NCI-H1105 (cell line): ENCODE results near the gene RGS16.
A peak's percentile ranks its signal among the peaks of the same experiment; 100 is the strongest.

ENCODE experiments used
- DNase-seq: peaks from one replicate; lab custom pipeline; 2025; lab: John Stamatoyannopoulos, UW

The RGS16 gene

GRCh38 chr1:182629499-182630096 is 25.4 kb upstream of the RGS16 start:
- no peak for DNase-seq

DNA sequence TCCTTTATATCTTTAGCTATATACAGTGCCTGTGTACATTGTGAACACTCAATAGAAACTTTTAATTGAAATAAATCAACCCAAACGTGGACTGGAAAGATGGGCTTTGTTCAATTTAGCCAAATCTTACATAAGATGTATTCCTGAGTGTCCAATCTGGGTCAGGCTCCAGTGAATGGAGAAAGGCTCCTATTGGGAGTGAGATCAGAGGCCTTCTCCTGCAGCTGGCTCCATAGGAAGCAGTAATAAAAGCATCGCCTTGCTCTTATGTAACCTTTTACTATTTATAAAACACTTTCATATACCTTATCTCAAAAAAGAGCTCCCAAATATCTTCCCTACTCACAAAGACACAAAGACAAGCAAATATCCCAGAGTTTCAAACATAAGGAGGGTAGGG is 24.9 kb upstream of the RGS16 start:
- no peak for DNase-seq

DNA sequence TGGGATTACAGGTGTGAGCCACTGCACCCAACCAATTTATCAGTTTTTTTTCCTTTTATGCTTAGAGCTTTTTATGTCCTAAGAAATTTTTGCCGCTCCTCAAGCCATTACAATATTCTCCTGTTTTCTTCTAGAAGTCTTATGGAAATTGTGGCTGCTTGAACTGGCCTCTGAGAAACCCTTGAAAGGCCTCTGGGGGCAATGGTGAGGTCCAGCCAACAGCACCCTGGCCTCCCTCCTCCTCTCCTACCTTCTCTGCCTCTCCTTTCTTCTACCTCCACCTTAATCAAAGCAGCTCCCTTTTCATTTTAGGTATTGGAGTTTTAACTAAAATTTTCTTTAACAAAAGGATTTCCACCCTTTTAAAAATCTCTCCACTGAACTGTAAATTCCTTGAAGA is 24.5 kb upstream of the RGS16 start:
- DNase-seq, result no peak

GRCh38 chr1:182627622-182628021 is 23.4 kb upstream of the RGS16 start:
- DNase-seq, result no peak

- no peak for DNase-seq
These were observed 22.3 kb upstream of the RGS16 start for GRCh38 chr1:182626527-182626926.

GRCh38 chr1:182625719-182626504 is 21.7 kb upstream of the RGS16 start:
- DNase-seq, result no peak

DNA sequence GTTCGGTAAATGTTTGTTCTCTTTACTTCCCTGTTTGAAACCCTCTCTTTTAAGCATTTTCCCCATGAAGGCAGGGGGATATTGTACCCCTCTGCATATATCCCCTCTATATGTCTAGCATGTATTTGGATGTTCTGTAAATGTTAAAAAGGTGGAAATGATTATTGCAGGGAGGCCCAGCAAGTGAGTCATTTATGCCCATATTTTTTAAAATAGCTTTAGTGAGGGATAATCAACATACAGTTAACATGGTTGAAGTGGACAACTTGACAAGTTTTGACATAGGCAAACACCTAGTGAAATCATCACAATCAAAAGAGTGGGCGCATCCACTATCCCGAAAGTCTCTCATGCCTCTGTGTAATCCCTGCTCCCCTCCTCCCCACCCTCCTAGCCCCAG is 20.8 kb upstream of the RGS16 start:
- DNase-seq, result no peak

- DNase-seq, result no peak
These were observed 20.4 kb upstream of the RGS16 start for GRCh38 chr1:182624577-182624976.

DNA sequence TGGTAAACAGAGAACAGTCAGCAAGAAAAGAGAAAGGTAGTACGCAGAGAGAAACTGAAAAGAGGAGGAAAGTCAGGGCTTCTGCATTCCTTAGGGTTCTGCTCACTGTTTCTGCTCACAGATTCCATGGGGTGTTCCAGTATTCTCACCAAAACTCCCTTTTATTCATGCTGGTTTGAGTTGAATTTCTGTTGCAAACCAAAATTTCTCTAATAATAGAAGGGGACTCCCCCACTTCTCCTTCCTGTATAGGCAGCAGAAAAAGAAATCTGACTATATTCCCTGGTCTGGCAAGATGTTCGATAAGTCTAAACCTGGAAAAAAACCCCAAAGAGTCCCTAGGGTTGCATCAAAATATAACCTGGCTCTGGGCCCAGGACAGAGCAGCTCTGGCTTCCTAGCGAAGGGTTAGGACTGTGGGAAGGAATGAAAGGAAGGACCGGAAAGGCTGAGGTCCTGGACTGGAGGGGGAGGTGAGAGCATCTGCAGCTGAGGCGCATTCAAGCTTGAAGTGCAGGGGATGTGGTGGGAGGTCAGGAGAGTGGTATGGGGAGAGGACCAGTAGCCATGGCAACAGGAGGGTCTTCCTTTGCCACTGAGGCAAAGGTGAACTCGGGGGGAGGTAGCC is 18.8 kb upstream of the RGS16 start:
- DNase-seq, result no peak

GRCh38 chr1:182621906-182622305 is 17.7 kb upstream of the RGS16 start:
- DNase-seq, result no peak

DNA sequence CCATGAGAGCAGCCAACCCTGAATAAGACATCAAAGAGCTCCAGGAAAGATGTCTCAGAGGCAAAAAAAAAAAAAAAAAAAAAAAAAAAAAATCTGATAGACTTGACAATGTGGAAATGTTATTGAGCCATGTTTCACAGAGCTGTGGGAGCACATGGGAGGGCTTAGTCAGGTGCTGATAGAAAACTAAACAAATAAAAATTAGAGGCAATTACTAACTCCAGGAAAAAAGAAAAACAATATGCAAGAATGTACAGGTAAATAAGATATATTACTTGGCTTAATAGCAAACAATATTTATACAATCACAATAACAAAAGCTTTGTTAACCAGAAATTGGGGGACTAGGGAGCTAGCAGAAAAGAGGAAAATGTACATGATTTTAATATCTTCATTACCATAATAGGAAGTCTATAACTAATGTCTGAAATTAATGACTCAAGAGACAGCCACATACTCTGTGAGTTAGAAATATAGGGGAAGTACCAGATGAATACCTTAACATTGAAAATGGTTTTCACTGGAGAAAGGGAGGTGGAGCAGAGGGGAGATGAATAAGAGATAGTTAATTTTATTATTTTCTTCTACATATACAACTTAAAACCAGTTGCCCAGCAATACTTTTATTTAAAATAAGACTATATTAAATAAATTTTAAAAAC is 16.9 kb upstream of the RGS16 start:
- no peak for DNase-seq

GRCh38 chr1:182617734-182618351 is 13.7 kb upstream of the RGS16 start:
- no peak for DNase-seq

DNA sequence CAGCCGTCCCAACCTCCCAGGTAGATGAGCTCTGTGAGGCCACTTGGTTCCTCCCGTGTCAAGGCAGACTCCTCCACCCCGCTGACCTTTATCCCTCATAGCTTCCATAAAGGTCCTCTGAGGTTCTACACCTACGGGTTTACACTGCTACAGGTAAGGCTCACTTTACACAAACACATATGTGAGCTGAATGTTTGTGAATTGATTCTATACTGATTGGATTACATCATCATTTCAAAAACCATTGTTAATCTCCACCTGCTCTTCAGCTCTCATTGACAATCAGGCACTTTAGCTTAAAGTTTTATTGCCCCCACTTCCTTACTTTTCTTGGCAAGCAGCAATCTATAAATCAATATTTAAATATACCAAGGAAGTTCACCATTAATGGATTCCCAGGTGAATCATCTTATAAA is 12.8 kb upstream of the RGS16 start:
- DNase-seq, result no peak

DNA sequence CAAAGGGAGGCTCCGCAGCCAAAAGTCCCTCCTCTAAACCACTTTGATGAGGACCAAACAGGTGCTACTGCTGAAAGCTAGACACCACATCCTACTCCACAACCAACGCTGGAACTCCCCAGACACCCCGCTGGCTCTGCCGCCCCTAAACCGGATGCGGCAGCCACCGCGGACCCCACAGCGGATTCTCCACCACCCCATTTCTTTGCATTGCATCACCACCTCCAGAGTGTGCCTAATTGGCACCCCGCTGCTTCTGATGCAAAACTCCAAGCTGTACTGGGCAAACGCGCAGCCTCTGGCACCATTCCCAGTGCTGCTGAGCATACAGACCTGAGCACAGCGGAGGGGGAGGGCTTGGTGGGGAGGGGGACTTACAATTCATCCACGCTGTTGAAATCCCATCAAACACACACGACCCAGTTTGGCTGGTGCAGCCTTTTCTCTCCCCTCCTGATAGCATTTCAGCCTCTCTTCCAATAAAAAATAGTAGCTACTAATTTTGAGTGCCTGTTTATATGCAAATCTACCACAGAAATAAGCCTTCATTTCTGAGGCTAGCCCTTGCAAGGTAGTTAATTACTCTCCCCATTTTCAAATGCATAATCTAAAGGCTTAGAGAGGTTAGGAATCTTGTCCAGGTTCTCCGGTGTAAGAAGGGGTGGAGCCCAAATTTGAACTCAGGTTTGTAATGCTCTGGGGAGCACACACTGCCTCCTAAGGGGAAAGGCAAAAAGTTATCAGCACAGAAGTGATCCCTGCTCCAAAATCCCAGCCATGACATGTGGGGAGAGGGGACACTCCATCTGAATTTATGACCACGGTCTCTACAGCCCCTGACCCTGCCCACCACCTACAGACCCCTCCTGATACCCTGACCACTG is 12.2 kb upstream of the RGS16 start:
- peak; percentile 97 for DNase-seq

DNA sequence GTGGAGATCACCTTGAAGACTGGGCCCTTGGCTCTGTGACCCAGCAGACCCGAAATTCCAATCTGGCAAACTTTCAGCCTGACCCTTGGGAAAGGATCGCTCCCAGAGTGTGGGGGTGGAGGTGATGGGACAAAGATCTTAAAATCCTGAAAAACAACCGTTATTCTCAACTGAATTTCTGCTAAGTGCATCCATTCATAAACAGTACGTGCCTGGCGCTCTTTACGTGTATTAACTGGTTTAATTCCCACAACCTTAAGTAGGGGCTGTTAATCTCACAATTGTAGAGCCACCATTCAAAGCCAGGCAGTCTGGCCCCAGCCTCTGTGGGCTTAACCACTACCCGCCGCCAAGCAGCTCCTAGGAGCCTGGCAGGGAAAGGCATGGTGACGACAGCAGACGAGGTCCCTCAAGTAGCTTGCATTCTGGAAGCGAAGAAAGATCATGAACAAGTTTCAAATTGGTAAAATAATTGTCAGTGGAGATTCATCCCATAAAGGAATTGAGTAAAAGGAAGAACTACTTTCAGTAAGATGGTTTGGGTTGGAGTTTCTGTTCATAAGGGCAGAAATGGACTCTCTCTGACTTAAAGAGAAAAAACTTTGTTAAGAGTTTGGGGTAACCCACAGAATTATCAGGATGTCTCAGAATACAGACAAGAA is 11.4 kb upstream of the RGS16 start:
- DNase-seq, result peak; percentile 72

DNA sequence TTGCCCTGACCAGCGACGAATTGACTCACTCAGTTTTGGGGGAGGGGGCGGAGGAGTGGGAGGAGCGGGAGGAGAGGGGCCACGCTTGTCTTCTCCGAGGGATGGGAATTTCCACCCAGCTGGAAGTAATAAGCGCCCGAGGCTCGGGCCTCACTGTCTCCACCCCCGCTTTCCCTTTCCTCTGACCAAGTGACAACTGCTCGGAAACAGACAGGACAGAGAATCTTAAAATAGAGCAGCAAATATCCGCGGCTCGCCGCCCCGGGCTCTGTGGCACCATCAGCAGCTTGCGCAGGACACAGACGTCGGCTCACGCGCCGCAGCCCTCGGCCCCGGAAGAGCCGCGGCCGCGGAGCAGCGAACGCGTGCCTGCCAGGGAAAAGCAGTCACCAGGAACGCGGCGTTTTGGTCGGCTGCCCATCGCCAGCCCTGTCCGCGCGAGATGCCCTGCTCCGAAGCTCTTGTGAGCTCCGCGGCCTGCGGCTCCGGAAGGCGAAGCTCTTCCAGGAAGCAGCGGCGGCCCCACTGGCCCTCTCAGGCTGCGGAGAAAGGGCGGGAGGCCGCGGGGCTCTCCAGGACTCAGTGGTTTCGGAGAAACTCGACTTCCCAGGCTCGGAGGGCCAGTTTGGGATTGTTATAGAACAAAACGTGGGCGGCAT is 10.7 kb upstream of the RGS16 start:
- DNase-seq, result no peak

- peak; percentile 90 for DNase-seq
These were observed 7.6 kb upstream of the RGS16 start for GRCh38 chr1:182611787-182612186.

GRCh38 chr1:182611326-182611725 is 7.1 kb upstream of the RGS16 start:
- DNase-seq, result peak; percentile 90

DNA sequence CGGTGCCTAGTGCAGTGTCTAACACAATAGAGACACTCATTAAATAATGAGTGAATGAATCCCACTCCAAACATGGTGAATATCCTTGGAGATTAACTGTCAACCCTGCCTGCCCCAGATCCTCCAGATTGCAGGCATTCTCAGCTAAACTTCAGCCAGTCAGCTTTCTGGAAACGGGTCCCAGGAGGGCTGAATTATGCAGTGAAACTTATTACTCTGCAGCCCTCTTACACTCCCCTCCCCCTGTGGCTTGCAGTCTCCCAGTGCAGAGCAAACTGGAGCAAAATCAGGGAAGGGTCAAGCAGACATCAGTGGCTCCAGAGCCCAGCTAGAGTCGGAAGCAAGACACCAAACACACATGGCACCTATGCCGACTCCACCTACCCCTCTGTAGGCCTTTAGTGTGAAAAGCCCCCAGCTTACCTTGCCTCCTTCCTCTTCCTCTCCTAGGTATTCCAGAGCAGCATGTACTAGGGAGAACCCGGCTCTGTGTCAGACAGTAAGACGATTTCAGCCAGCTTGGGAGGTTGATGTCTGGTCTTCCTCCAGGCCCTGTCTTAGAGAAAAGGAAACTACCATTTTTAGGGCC is 6.5 kb upstream of the RGS16 start:
- no peak for DNase-seq
